Vagina (tissue), 2 donors: ENCODE data around the gene SLC13A1.

Source experiments
- CTCF ChIP-seq, 3 experiments: fragments of 450-650 bp in 2 of 3; fragments of 200-600 bp in 1 of 3; sonication (generic) in 1 of 3; IDR thresholded peaks; one replicate each; pipeline ENCODE4 v1.5.1; 2017 to 2019; ENCODE audit warnings: antibody characterized with exemption in 3 of 3, mild to moderate bottlenecking in 2 of 3, moderate library complexity in 2 of 3
- POLR2A ChIP-seq, 2 donors: fragments of 450-650 bp; IDR thresholded peaks; one replicate each; pipeline ENCODE4 v1.6.1; 2017; ENCODE audit warnings: antibody characterized with exemption in 2 of 2, mild to moderate bottlenecking in 2 of 2, moderate library complexity in 2 of 2
- POLR2AphosphoS5 ChIP-seq, 2 donors: sonication (generic); formaldehyde crosslinking; IDR thresholded peaks; one replicate each; pipeline ENCODE4 v1.9.0; 2017; ENCODE audit warnings: antibody characterized with exemption in 2 of 2, mild to moderate bottlenecking in 2 of 2, low read depth in 1 of 2; ENCODE audit not compliant: insufficient read depth in 1 of 2

DNA sequence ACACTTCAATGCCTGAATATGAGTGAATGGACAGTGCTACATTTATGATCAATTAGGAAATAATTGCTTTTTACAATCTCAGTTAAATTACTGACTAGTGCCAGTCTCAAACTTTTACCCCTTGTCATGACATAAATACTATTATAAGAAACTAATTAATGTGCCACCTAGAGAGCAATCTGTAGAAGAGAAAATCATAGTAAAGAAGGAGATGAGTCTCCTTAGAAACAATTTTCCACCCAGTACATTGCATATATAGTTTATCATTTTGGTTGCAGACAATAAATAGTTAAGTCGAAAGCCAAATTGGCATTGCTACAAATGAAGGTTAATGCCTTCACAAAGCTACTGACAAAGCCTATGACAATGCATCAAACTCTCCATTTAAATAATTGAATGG, 68.6 kb downstream of the SLC13A1 start:
- TF ChIP-seq POLR2AphosphoS5 (IDR thresholded peaks at IDR 0.05; ENCODE audit: insufficient read depth in 1 of 2, low read depth in 1 of 2) (no peak), CTCF (IDR thresholded peaks at IDR 0.05) (no peak), POLR2A (IDR thresholded peaks at IDR 0.05) (no peak)
